ENCODE results near the gene MADD.

GRCh38 chr11:47376107-47376524 lies 106.2 kb downstream of the MADD start:
- TF ChIP-seq CTCF (IDR thresholded peaks at IDR 0.05; ENCODE audit: poor library complexity, severe bottlenecking) (no peak), POLR2AphosphoS5 (IDR thresholded peaks at IDR 0.05) (no peak), RAD21 (conservative IDR thresholded peaks at IDR 0.05) (no peak)
